ENCODE results near the gene PRH2.

GRCh38 chr12:10965476-10965875 is 36.4 kb downstream of the PRH2 start:
- no peak for TF ChIP-seq CTCF (IDR thresholded peaks at IDR 0.05 in 4 of 5, conservative IDR thresholded peaks at IDR 0.05 in 1 of 5)
- TF ChIP-seq POLR2A (IDR thresholded peaks at IDR 0.05): no peak
